Lower lobe of right lung (tissue), 2 donors: Measurements from ENCODE around the gene MRGPRF. TPM values are rescaled to one million over a fixed set of nuclear protein-coding genes. Genes with fewer than 3 reads are reported as not detected.

ENCODE experiments used
- ATAC-seq, 2 donors: fragments of 200-7000 bp; cut with Tn5 transposase; one replicate each; pipeline ENCODE4 v1.9.1; 2020 to 2022; ENCODE audit warnings: mild to moderate bottlenecking in 2 of 2, moderate library complexity in 2 of 2
- DNase-seq: peaks from one replicate; pipeline ENCODE4 v3.0.0-alpha.2; 2020
- H3K27ac ChIP-seq: fragments of 200-600 bp; one replicate; pipeline ENCODE4 v1.8.0; 2022
- H3K27me3 ChIP-seq: fragments of 200-600 bp; one replicate; pipeline ENCODE4 v1.8.0; 2022; ENCODE audit warnings: low read depth
- H3K36me3 ChIP-seq: fragments of 200-600 bp; one replicate; pipeline ENCODE4 v1.8.0; 2022; ENCODE audit warnings: mild to moderate bottlenecking
- H3K4me1 ChIP-seq: fragments of 200-600 bp; one replicate; pipeline ENCODE4 v1.8.0; 2022
- H3K4me3 ChIP-seq: fragments of 200-600 bp; one replicate; pipeline ENCODE4 v1.8.0; 2022; ENCODE audit warnings: mild to moderate bottlenecking
- H3K9me3 ChIP-seq: fragments of 200-600 bp; one replicate; pipeline ENCODE4 v1.8.0; 2022
- intact Hi-C: fragments of 100-400 bp; cut with DNase I; formaldehyde crosslinking; loops from one replicate; pipeline ENCODE4 v1.11.0; 2022
- total RNA-seq: library from RNA; stranded (reverse); fragmentation: NEBNext Ultra II Directional; extraction: Animal tissue kit (Norgen Biotek cat#: 25700); gene quantifications from one replicate; pipeline ENCODE4 v1.2.1, GENCODE V29; 2021
- TF ChIP-seq, protein P1 (sequence below): fragments of 200-600 bp; IDR thresholded peaks from one replicate; pipeline ENCODE4 v1.8.0; 2022; ENCODE audit warnings: antibody characterized with exemption, mild to moderate bottlenecking
- donor health status: DM: no; HTN: yes; CAD: no; lungs with severe emphysema.

Gene MRGPRF
- total RNA-seq, 1 donor from 2014 or later: 11.5 TPM

GRCh38 chr11:69055598-69056516 lies 42.8 kb upstream of the MRGPRF start:
- TF ChIP-seq, protein P1, sequence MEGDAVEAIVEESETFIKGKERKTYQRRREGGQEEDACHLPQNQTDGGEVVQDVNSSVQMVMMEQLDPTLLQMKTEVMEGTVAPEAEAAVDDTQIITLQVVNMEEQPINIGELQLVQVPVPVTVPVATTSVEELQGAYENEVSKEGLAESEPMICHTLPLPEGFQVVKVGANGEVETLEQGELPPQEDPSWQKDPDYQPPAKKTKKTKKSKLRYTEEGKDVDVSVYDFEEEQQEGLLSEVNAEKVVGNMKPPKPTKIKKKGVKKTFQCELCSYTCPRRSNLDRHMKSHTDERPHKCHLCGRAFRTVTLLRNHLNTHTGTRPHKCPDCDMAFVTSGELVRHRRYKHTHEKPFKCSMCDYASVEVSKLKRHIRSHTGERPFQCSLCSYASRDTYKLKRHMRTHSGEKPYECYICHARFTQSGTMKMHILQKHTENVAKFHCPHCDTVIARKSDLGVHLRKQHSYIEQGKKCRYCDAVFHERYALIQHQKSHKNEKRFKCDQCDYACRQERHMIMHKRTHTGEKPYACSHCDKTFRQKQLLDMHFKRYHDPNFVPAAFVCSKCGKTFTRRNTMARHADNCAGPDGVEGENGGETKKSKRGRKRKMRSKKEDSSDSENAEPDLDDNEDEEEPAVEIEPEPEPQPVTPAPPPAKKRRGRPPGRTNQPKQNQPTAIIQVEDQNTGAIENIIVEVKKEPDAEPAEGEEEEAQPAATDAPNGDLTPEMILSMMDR: no peak
- H3K4me1 ChIP-seq: peaks cover 14% of the 10 kb centered on the region
- H3K9me3 ChIP-seq: no peaks in the 10 kb centered on the region
- ATAC-seq: peak; percentile 50 to 77
- peak; percentile 79 for DNase-seq
- no peaks in the 10 kb centered on the region for H3K27me3 ChIP-seq
- H3K36me3 ChIP-seq: peaks cover 47% of the 10 kb centered on the region
- H3K27ac ChIP-seq: no peak overlapping the region
- no peak overlapping the region for H3K4me3 ChIP-seq
- intact Hi-C loops: no loop called here

- no peak overlapping the region for H3K4me3 ChIP-seq
- no peak overlapping the region for H3K27ac ChIP-seq
- DNase-seq (no peak), ATAC-seq (no peak)
- H3K27me3 ChIP-seq: no peaks in the 10 kb centered on the region
- TF ChIP-seq, protein P1: no peak
- no peaks in the 10 kb centered on the region for H3K9me3 ChIP-seq
- intact Hi-C loops: no loop called here
- peaks cover 41% of the 10 kb centered on the region for H3K36me3 ChIP-seq
- H3K4me1 ChIP-seq: peaks cover 19% of the 10 kb centered on the region
Observed at GRCh38 chr11:69055212-69055586, 42.2 kb upstream of the MRGPRF start.

- peaks cover 24% of the 10 kb centered on the region for H3K4me1 ChIP-seq
- H3K9me3 ChIP-seq: no peaks in the 10 kb centered on the region
- peaks cover 35% of the 10 kb centered on the region for H3K36me3 ChIP-seq
- ATAC-seq (no peak), DNase-seq (no peak)
- TF ChIP-seq, protein P1: no peak
- no peaks in the 10 kb centered on the region for H3K27me3 ChIP-seq
- intact Hi-C loops: no loop called here
- H3K27ac ChIP-seq: no peak overlapping the region
- H3K4me3 ChIP-seq: no peak overlapping the region
Observed at GRCh38 chr11:69054397-69055211, 41.6 kb upstream of the MRGPRF start.

DNA sequence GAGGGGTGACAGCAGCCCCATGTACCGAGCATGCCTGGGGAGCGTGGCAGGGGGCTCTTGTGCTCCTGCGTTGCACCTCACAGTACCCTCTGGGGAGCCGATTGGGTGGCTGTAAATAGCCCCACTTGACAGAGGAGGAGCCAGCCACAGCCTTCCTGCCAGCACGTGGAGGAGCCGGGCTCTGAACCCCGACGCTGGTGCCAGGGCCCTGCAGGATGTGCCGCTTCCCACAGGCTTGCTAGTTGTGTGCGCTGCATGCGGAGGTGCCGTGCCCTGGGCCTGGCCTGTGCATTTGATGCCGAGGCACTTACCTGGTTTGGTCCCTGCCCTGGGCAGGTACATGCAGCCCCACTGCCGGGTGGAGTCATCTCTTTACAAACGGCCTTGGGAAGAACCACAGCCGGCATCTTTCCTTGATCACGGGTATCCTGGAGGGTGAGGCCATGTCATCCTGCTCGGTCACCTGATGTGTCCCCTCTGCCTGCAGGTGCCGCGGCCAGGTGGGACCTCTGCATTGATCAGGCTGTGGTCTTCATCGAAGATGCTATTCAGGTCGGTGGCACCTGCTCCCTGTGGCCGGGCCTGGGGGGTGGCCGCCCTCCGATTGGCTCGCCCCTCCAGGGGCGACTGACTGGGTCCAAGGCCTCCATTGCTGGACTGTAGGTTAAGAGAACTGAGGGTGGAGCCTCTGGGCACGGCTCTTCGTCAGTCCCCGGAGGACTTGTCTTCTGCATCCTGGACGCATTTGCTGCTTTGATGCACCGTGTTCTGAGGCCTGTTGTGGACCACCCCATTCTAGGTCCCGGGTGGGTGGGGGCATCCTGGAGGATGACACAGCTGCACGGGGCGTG lies 40.7 kb upstream of the MRGPRF start:
- TF ChIP-seq, protein P1: no peak
- peaks cover 27% of the 10 kb centered on the region for H3K36me3 ChIP-seq
- H3K4me3 ChIP-seq: no peak overlapping the region
- no peak overlapping the region for H3K27ac ChIP-seq
- no peaks in the 10 kb centered on the region for H3K9me3 ChIP-seq
- intact Hi-C loops: no loop called here
- no peaks in the 10 kb centered on the region for H3K27me3 ChIP-seq
- DNase-seq: no peak
- ATAC-seq: no peak
- peaks cover 29% of the 10 kb centered on the region for H3K4me1 ChIP-seq

DNA sequence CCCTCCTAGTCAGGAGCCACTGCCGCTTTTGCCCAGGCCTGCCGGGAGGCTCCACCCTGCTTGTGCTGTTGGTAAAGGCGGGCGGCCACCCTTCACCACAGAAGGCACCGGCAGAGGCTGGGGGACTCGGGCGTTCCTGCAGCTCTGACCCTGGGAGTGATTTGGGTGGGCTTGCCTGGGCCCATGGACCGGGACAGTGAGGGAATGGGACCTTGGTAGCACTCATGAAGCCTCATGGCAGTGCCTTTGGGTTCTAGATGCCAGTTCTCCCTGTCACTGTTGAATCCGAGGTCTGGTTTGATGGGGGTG lies 40.1 kb upstream of the MRGPRF start:
- H3K9me3 ChIP-seq: no peaks in the 10 kb centered on the region
- TF ChIP-seq, protein P1: no peak
- intact Hi-C loops: no loop called here
- ATAC-seq (no peak), DNase-seq (no peak)
- H3K4me1 ChIP-seq: peaks cover 33% of the 10 kb centered on the region
- no peak overlapping the region for H3K4me3 ChIP-seq
- H3K27ac ChIP-seq: no peak overlapping the region
- no peaks in the 10 kb centered on the region for H3K27me3 ChIP-seq
- peaks cover 21% of the 10 kb centered on the region for H3K36me3 ChIP-seq
